K562 (cell line): Measurements from ENCODE around the gene LPCAT3.

Source experiments
- CUX1 ChIP-seq: fragments of 200-800 bp; sonication (Bioruptor generic); IDR thresholded peaks from 2 replicates; pipeline ENCODE4 v1.6.1; 2016; ENCODE audit warnings: missing genetic modification characterization, missing compliant biosample characterization
- NEUROD1 ChIP-seq: fragments of 150-350 bp; IDR thresholded peaks from 2 replicates; pipeline ENCODE4 v1.6.1; 2014; ENCODE audit warnings: borderline replicate concordance, low read length, low read depth; ENCODE audit not compliant: partially characterized antibody
- TFE3 ChIP-seq: fragments of 450-650 bp; formaldehyde crosslinking; IDR thresholded peaks from 2 replicates; pipeline ENCODE4 v1.4.0; 2020; ENCODE audit warnings: mild to moderate bottlenecking, mixed read lengths
- ZNF212 ChIP-seq: fragments of 450-650 bp; formaldehyde crosslinking; IDR thresholded peaks from 2 replicates; pipeline ENCODE4 v1.4.0; 2020; ENCODE audit warnings: mild to moderate bottlenecking
- TF ChIP-seq, protein P1 (sequence below): fragments of 200-800 bp; sonication (Bioruptor generic); IDR thresholded peaks from 2 replicates; pipeline ENCODE4 v1.6.1; 2017; ENCODE audit warnings: missing genetic modification characterization, missing compliant biosample characterization
- TF ChIP-seq, protein P2 (sequence below), 2 experiments: fragments of 450-650 bp in 1 of 2; IDR thresholded peaks; 2 replicates each; pipeline ENCODE4 v1.6.1; 2011 to 2017; ENCODE audit warnings: low read depth in 2 of 2, antibody characterized with exemption in 1 of 2, borderline replicate concordance in 1 of 2, low read length in 1 of 2, mild to moderate bottlenecking in 1 of 2, mixed read lengths in 1 of 2; ENCODE audit not compliant: control insufficient read depth in 1 of 2

DNA sequence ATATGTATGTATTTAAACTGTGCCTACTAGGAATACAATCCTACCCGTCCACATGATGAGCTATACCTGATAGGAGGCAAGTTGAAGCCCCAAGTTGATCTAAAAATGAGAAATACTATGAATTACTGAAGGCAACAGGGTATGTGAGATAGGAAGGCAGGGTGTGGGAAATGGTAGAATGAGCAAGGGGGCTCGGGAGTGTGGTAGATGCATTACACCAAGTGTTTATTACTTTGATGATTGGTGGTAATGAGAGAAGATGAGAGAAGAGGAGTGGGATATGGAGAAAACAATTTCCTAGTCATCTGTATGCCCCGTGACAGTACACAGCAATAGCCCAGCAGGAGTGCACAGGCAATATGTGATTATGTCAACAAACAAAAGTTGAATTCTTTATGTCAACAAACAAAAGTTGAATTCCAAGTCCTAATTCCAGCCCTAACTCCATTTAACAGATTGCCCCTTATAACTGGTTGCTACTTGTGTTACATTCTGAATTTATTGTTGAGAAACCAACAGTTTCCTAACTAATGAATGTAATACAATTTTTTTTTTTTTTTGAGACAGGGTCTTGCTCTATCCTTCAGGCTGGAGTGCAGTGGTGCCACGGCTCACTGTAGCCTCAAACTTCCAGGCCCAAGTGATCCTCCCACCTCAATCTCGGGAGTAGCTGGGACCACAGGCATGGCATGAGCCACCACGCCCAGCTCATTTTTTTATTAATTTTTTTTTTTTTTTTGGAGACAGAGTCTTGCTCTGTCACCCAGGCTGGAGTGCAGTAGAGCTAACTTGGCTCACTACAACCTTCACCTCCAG lies 2.5 kb downstream of the LPCAT3 start:
- TF ChIP-seq, protein P1, sequence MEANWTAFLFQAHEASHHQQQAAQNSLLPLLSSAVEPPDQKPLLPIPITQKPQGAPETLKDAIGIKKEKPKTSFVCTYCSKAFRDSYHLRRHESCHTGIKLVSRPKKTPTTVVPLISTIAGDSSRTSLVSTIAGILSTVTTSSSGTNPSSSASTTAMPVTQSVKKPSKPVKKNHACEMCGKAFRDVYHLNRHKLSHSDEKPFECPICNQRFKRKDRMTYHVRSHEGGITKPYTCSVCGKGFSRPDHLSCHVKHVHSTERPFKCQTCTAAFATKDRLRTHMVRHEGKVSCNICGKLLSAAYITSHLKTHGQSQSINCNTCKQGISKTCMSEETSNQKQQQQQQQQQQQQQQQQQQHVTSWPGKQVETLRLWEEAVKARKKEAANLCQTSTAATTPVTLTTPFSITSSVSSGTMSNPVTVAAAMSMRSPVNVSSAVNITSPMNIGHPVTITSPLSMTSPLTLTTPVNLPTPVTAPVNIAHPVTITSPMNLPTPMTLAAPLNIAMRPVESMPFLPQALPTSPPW (CRISPR knock-in tag), result no peak
- TF ChIP-seq ZNF212 (CRISPR knock-in tag) (no peak), CUX1 (no peak), TFE3 (CRISPR knock-in tag) (no peak), NEUROD1 (no peak)
- TF ChIP-seq, protein P2, sequence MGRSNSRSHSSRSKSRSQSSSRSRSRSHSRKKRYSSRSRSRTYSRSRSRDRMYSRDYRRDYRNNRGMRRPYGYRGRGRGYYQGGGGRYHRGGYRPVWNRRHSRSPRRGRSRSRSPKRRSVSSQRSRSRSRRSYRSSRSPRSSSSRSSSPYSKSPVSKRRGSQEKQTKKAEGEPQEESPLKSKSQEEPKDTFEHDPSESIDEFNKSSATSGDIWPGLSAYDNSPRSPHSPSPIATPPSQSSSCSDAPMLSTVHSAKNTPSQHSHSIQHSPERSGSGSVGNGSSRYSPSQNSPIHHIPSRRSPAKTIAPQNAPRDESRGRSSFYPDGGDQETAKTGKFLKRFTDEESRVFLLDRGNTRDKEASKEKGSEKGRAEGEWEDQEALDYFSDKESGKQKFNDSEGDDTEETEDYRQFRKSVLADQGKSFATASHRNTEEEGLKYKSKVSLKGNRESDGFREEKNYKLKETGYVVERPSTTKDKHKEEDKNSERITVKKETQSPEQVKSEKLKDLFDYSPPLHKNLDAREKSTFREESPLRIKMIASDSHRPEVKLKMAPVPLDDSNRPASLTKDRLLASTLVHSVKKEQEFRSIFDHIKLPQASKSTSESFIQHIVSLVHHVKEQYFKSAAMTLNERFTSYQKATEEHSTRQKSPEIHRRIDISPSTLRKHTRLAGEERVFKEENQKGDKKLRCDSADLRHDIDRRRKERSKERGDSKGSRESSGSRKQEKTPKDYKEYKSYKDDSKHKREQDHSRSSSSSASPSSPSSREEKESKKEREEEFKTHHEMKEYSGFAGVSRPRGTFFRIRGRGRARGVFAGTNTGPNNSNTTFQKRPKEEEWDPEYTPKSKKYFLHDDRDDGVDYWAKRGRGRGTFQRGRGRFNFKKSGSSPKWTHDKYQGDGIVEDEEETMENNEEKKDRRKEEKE (IDR thresholded peaks at IDR 0.05; ENCODE audit: borderline replicate concordance in 1 of 2, control insufficient read depth in 1 of 2, low read depth in 2 of 2, low read length in 1 of 2), result no peak
